CD14-positive monocyte (primary cell): Measurements from ENCODE around the gene IQCN. TPM values are rescaled to one million over a fixed set of nuclear protein-coding genes. Genes with fewer than 3 reads are reported as not detected.

ENCODE experiments used
- DNase-seq, 3 donors: peaks; one replicate each; pipeline ENCODE4 v3.0.0-alpha.2; 2011 to 2022
- H2AFZ ChIP-seq: 2 replicates; pipeline ENCODE4 v1.6.0; 2012; ENCODE audit warnings: mild to moderate bottlenecking, low read depth, low read length, inconsistent platforms; ENCODE audit not compliant: insufficient read depth, poor library complexity, severe bottlenecking
- H3K27ac ChIP-seq, 2 donors: 1 replicate in 1 of 2; 2 replicates in 1 of 2; pipeline ENCODE4 v1.5.1; 2012 to 2013; ENCODE audit warnings: low read length in 2 of 2, control low read depth in 1 of 2, inconsistent platforms in 1 of 2, low read depth in 1 of 2, mild to moderate bottlenecking in 1 of 2
- H3K27me3 ChIP-seq, 2 donors: one replicate each; pipeline versions ENCODE4 v1.6.0 to v1.6.1; 2011 to 2013; ENCODE audit warnings: low read length in 2 of 2; ENCODE audit not compliant: control insufficient read depth in 2 of 2, insufficient read depth in 2 of 2
- H3K36me3 ChIP-seq, 2 donors: replicated peaks in 1 of 2; 1 replicate in 1 of 2; 2 replicates in 1 of 2; pipeline versions ENCODE4 v1.5.1 to v1.6.1; 2012 to 2013; ENCODE audit warnings: low read length in 2 of 2, control low read depth in 1 of 2, inconsistent platforms in 1 of 2, mild to moderate bottlenecking in 1 of 2; ENCODE audit not compliant: insufficient read depth in 2 of 2, control insufficient read depth in 1 of 2
- H3K4me1 ChIP-seq, 2 donors: 1 replicate in 1 of 2; 2 replicates in 1 of 2; pipeline versions ENCODE4 v1.5.1 to v1.6.1; 2012 to 2013; ENCODE audit warnings: low read length in 2 of 2, control low read depth in 1 of 2, inconsistent platforms in 1 of 2, mild to moderate bottlenecking in 1 of 2, moderate library complexity in 1 of 2; ENCODE audit not compliant: insufficient read depth in 2 of 2, control insufficient read depth in 1 of 2
- H3K4me2 ChIP-seq: replicated peaks from 2 replicates; pipeline ENCODE3; 2012; ENCODE audit warnings: low read length, moderate library complexity, mild to moderate bottlenecking; ENCODE audit not compliant: poor library complexity, severe bottlenecking; ENCODE audit errors: extremely low read depth
- H3K4me3 ChIP-seq, 3 experiments: fragments of 200-600 bp in 1 of 3; sonication (generic) in 1 of 3; replicated peaks in 1 of 3; 1 replicate in 2 of 3; 2 replicates in 1 of 3; pipeline ENCODE4 v1.5.1; 2011 to 2013; ENCODE audit warnings: low read length in 3 of 3, mild to moderate bottlenecking in 3 of 3, control low read depth in 2 of 3, low read depth in 2 of 3, inconsistent platforms in 1 of 3, moderate library complexity in 1 of 3
- H3K79me2 ChIP-seq: 2 replicates; pipeline ENCODE4 v1.6.0; 2012; ENCODE audit warnings: mild to moderate bottlenecking, control low read depth, inconsistent platforms, low read length, moderate library complexity; ENCODE audit not compliant: insufficient read depth
- H3K9ac ChIP-seq: 2 replicates; pipeline ENCODE4 v1.6.0; 2017; ENCODE audit warnings: low read length, mild to moderate bottlenecking; ENCODE audit not compliant: insufficient read depth, poor library complexity, severe bottlenecking
- H3K9me3 ChIP-seq, 2 donors: replicated peaks in 1 of 2; 1 replicate in 1 of 2; 2 replicates in 1 of 2; pipeline versions ENCODE4 v1.5.1 to v1.6.1; 2012 to 2013; ENCODE audit warnings: low read length in 2 of 2, control low read depth in 1 of 2; ENCODE audit not compliant: control insufficient read depth in 1 of 2, insufficient read depth in 1 of 2
- H4K20me1 ChIP-seq: 2 replicates; pipeline ENCODE4 v1.6.0; 2012; ENCODE audit warnings: mild to moderate bottlenecking, low read length, control low read depth, moderate library complexity; ENCODE audit not compliant: insufficient read depth
- H3K27ac Mint-ChIP-seq, 7 donors: one replicate each; pipeline ENCODE4 v1.8.0; 2020; ENCODE audit warnings: mild to moderate bottlenecking in 7 of 7, mixed read lengths in 7 of 7, moderate library complexity in 6 of 7, inconsistent platforms in 2 of 7
- H3K27me3 Mint-ChIP-seq, 3 donors: one replicate each; pipeline ENCODE4 v1.8.0; 2021 to 2022; ENCODE audit warnings: low read depth in 3 of 3, mild to moderate bottlenecking in 3 of 3, mixed read lengths in 3 of 3, moderate library complexity in 3 of 3, inconsistent platforms in 1 of 3
- H3K36me3 Mint-ChIP-seq, 2 donors: one replicate each; pipeline ENCODE4 v1.8.0; 2020; ENCODE audit warnings: mixed read lengths in 2 of 2, inconsistent platforms in 1 of 2, mild to moderate bottlenecking in 1 of 2
- H3K4me1 Mint-ChIP-seq: one replicate; pipeline ENCODE4 v1.8.0; 2020; ENCODE audit warnings: mild to moderate bottlenecking, mixed read lengths
- H3K4me3 Mint-ChIP-seq, 2 donors: one replicate each; pipeline ENCODE4 v1.8.0; 2020; ENCODE audit warnings: mild to moderate bottlenecking in 2 of 2, mixed read lengths in 2 of 2, moderate library complexity in 1 of 2
- H3K9me3 Mint-ChIP-seq, 7 donors: one replicate each; pipeline ENCODE4 v1.8.0; 2020 to 2022; ENCODE audit warnings: mixed read lengths in 7 of 7, mild to moderate bottlenecking in 6 of 7, moderate library complexity in 6 of 7, inconsistent platforms in 2 of 7
- WGBS: methylation state at CpG from one replicate; pipeline ENCODE4 v1.1.5; 2013; ENCODE audit warnings: missing lambda C conversion rate; ENCODE audit not compliant: insufficient coverage; 5-methylcytosine and 5-hydroxymethylcytosine counted together
- intact Hi-C, 2 donors: fragments of 100-400 bp; cut with micrococcal nuclease; formaldehyde crosslinking; loops; one replicate each; pipeline versions ENCODE4 v1.15.0 to v1.15.1; 2023
- polyA minus RNA-seq: library from RNA; depleted of rRNA, polyadenylated mRNA; stranded (reverse); fragments of >200 nt; gene quantifications from 2 replicates; pipeline ENCODE4 v1.2.3, GENCODE V29; 2012
- polyA plus RNA-seq, 3 donors: library from polyadenylated mRNA; depleted of rRNA in 1 of 3; unstranded in 2 of 3; stranded (reverse) in 1 of 3; fragments of 300-500 nt in 2 of 3; fragments of >200 nt in 1 of 3; fragmentation: Illumina TruSeq in 2 of 3; gene quantifications; 1 replicate in 2 of 3; 2 replicates in 1 of 3; pipeline ENCODE4 v1.2.3, GENCODE V29; 2012 to 2021
- total RNA-seq, 12 experiments: library from RNA in 1 of 12; stranded (reverse) in 1 of 12; fragments of 120-200 nt in 1 of 12; gene quantifications; one replicate each; pipeline ENCODE4 v1.2.4 and lab custom pipeline; 2013 to 2026; ENCODE audit warnings: mixed read lengths in 6 of 12, inconsistent platforms in 1 of 12
- TF ChIP-seq, protein P1 (sequence below): fragments of 200-600 bp; IDR thresholded peaks from one replicate; pipeline ENCODE4 v1.8.0; 2022; ENCODE audit warnings: antibody characterized with exemption, mild to moderate bottlenecking

Gene IQCN, protein sequence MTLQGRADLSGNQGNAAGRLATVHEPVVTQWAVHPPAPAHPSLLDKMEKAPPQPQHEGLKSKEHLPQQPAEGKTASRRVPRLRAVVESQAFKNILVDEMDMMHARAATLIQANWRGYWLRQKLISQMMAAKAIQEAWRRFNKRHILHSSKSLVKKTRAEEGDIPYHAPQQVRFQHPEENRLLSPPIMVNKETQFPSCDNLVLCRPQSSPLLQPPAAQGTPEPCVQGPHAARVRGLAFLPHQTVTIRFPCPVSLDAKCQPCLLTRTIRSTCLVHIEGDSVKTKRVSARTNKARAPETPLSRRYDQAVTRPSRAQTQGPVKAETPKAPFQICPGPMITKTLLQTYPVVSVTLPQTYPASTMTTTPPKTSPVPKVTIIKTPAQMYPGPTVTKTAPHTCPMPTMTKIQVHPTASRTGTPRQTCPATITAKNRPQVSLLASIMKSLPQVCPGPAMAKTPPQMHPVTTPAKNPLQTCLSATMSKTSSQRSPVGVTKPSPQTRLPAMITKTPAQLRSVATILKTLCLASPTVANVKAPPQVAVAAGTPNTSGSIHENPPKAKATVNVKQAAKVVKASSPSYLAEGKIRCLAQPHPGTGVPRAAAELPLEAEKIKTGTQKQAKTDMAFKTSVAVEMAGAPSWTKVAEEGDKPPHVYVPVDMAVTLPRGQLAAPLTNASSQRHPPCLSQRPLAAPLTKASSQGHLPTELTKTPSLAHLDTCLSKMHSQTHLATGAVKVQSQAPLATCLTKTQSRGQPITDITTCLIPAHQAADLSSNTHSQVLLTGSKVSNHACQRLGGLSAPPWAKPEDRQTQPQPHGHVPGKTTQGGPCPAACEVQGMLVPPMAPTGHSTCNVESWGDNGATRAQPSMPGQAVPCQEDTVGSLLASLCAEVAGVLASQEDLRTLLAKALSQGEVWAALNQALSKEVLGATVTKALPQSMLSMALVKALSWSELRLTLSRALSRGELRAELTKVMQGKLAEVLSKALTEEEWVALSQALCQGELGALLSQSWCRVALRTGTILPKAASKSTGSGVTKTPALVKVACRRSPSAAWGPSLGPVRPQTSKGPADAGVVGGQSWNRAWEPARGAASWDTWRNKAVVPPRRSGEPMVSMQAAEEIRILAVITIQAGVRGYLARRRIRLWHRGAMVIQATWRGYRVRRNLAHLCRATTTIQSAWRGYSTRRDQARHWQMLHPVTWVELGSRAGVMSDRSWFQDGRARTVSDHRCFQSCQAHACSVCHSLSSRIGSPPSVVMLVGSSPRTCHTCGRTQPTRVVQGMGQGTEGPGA (N-terminal part only)
- total RNA-seq (2013): 2.1 TPM
- polyA plus RNA-seq (1 to 10 TPM in 1 of 3 donors, not detected in 2; 6.9 TPM), polyA minus RNA-seq (7.8 and 8.1 TPM in 2 replicates), total RNA-seq (lab: John Stamatoyannopoulos, UW) (4.2 to 140 (median 20.0) reads per million in 11 experiments)

DNA sequence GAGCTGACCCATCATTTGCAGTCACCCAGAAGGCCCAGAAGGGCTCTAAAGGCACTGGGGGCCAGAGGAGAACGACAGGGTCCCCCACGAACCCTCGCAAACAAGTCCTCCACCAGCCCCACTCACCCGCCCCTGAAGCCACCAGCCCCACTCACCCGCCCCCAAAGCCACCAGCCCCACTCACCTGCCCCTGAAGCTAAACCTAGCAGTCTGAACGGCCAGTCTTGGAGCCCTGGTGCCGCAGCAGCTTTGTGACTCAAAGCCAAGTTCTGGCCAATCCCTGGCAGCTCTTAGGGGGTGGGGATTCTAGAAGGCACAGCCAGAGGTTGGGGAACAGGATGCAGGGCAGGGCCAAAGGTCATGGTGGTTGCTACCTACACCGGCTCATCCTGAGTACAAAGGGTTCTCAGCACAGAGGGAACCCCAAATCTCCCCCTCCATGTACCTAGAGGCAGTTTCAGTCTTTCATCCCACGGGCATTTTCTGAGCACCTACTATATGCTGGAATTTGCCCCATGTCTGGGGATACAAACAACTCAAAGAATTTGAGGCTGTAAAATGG lies at the start of gene IQCN:
Gene IQCN (minus strand): TSS at position 234 of the 562 bp plus-strand sequence. CDS start 4,974 bp downstream, outside the sequence.
- Histone ChIP-seq H2AFZ (no peak within 1 kb of the TSS), H3K27ac (peak within 1 kb of the TSS; percentile 29 to 82), H3K36me3 (peaks cover 6 to 15% of the 10 kb centered on the region in 2 donors), H4K20me1 (peaks cover 92% of the 10 kb centered on the region), H3K4me1 (peaks cover 31 to 42% of the 10 kb centered on the region in 2 donors), H3K79me2 (peaks cover 26% of the 10 kb centered on the region), H3K9ac (peak within 1 kb of the TSS; percentile 16), H3K9me3 (no peaks in the 10 kb centered on the region), H3K4me3 (peak within 1 kb of the TSS in 1 of 3 experiments; percentile 12), H3K4me2 (peak within 1 kb of the TSS; percentile 27), H3K27me3 (no peaks in the 10 kb centered on the region)
- peak; percentile 49 to 64 (median 55) for DNase-seq
- peak within 1 kb of the TSS; percentile 54 to 84 (median 70) for H3K27ac Mint-ChIP-seq
- WGBS: 86% methylated on average over 5 of the region's 9 CpGs
- TF ChIP-seq, protein P1, sequence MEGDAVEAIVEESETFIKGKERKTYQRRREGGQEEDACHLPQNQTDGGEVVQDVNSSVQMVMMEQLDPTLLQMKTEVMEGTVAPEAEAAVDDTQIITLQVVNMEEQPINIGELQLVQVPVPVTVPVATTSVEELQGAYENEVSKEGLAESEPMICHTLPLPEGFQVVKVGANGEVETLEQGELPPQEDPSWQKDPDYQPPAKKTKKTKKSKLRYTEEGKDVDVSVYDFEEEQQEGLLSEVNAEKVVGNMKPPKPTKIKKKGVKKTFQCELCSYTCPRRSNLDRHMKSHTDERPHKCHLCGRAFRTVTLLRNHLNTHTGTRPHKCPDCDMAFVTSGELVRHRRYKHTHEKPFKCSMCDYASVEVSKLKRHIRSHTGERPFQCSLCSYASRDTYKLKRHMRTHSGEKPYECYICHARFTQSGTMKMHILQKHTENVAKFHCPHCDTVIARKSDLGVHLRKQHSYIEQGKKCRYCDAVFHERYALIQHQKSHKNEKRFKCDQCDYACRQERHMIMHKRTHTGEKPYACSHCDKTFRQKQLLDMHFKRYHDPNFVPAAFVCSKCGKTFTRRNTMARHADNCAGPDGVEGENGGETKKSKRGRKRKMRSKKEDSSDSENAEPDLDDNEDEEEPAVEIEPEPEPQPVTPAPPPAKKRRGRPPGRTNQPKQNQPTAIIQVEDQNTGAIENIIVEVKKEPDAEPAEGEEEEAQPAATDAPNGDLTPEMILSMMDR: no peak
- H3K27me3 Mint-ChIP-seq: peaks cover 0 to 14% (median 2%) of the 10 kb centered on the region in 3 donors
- peaks cover 42% of the 10 kb centered on the region for H3K4me1 Mint-ChIP-seq
- H3K9me3 Mint-ChIP-seq: peaks cover 0 to 1% (median 0%) of the 10 kb centered on the region in 7 donors
- peaks cover 15 to 50% of the 10 kb centered on the region in 2 donors for H3K36me3 Mint-ChIP-seq
- H3K4me3 Mint-ChIP-seq: peak within 1 kb of the TSS; percentile 35 to 58
- intact Hi-C loops: loop anchor here (5.0 to 10.0 kb wide), 2 partner anchors 141 to 143 kb away; partner anchors contain the start of gene SSBP4 (in 2 of the 2)
